Hypothalamus (tissue), 51 donors: ENCODE measurements around the gene ARSB.

Experiments used
- DNase-seq, 51 donors: peaks; one replicate each; lab custom pipeline; 2025; lab: John Stamatoyannopoulos, UW

The ARSB gene

DNA sequence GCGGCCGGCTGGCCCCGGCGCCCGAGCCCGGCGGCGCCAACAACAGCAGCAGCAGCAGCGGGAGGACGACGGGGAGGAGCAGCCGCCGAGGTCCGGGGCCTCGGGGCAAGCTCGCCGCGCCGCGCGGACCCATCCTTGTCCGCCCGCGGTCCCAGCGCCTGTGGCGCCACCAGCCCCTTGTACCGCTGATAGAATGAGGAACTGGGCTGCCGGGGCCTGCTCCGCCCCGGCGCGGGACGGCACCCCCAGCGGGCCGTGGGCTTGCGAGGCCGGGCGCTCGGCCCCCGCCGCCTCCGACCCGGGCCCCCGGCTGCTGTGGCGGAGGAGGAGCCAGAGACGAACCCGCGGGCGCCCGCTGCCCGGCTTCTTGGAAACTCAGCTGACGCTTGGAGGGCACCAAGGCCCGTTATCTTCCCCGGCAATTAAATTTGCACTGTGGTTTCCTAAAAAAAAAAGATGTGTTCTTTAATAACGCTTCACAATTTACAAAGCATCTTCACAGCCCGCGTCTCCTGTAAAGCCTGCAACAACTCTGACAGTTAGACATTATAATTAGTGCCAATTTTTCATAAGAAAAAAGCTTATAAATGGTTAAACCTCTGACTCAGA lies at the start of gene ARSB:
TSS of gene ARSB (minus strand) at position 195 of the 609 bp plus-strand sequence. CDS start at position 133, 62 bp downstream.
- peak in 46 of 51 donors; percentile 10 to 88 (median 63) for DNase-seq

DNA sequence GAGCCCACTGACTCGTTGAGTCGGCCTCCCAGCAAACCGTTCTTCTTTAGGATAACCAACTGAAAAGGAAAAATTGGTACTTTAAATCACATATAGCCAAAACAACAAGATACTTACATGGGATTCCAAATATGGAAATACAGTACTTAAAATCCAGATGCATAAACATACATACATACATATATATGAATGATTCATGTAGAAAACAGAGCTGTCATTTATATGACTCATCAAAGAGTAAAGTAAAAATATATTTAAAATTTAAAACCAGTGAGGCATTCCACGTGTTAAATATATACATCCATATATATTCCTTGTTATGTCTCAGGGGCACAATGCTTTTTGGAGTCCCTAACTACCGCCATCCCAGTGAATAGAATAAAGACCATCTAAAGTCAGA lies 47.7 kb upstream of the ARSB start:
- no peak for DNase-seq

DNA sequence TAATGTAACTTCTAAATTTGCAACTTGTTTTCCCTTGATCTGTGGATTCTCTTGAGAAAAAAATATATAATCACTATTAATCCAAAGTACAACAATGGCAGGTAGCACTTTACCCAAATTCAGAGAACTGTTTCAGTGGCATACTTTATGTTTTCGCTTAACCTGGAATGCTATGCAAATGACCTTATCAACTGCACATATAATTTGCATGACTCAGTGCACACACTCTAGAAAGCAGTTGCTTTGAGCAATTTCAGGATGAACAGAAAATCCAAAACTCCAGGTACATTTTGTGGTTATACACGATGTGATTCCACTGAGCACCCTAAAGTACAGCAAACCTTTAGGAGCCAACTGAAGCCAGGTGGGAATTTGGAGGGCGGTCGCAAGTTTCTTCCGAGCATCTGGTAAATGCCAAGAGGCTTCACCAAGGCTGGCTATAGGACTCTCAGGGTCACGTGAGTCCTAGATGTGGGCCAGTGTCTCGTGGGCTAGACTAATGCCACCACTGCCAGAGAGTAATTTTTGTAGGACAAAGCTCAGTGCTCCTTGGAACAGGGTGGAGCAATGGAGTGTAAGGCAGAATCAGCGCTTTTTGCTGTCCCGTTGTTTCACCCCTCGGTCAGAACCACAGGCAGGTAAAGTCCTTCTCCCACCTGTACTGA lies 47.1 kb upstream of the ARSB start:
- no peak for DNase-seq

DNA sequence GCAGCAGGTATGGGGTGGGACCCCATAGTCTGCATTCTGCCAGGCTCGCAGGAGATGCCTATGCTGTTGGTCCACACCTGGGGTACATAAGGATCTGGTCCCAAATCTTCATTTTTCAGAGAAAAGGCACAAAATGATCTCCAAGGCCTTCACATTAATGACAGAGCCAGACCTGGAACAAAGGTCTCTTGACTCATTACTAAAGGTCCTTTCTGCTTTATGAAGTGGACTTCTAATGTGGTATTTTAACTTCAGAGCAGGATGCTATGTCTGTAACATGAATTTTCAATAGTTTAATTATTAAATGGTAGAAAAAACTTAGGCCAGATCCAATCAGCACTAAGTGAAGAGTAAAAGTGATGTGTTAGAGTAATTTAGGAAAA lies 46.4 kb upstream of the ARSB start:
- no peak for DNase-seq

GRCh38 chr5:79030663-79031484 lies 45.8 kb upstream of the ARSB start:
- no peak for DNase-seq

DNA sequence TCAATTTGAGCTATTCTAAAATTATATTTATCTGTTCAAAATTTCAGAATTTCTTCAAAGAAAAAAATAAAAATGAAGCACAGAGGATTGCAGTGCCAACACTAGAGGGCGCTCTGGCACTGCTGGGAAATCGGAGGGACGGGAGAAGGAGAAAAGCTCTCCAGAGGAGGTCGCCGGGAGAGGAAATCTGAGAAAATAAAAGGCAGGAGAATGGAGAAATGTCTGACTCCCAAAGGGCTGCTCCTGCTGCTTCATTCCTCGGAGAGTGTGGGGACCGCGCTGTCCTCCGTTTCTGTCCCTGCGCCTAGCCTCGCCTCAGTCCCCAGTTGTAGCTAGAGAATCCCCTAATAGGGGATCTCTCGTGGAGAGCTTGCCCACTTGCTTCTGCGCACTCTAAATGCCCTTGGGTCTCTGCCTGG lies 40.0 kb upstream of the ARSB start:
- DNase-seq = peak in 47 of 51 donors; percentile 2 to 75 (median 28)

DNA sequence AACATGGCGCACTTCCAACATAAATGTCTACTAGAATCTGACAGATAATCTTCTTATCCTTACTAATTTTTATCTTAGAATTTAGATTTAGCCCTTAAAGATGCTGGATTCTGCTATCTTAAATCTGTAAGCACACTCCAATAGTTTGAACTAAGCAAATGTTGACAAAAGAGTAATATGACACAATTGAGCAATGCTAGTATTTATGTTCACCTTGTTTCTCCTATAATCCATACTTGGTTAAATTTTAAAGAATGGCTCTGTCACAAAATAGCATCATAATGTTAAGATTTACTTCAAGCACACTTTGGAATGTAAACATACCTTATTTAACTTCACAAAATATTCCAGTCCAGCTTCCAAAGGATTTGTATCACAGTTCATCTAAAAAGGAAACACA lies 38.8 kb upstream of the ARSB start:
- no peak for DNase-seq

DNA sequence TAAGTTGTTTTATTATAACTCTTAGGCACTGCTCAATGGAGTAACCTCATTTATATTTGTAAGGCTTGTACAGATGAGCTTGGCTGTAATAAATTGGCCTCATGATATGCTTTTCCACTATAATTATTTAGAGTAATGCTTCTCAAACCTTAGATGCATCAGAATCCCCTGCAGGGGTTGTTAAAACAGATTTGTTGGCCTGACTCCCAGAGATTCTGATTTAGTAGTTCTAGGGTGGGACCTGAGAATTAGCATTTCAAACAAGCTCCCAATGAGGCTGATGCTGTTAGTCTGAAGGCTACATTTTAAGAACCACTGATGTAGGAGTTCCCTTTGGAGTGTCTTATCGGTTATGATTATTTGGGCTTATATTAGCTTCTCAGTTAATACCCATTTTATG lies 38.2 kb upstream of the ARSB start:
- DNase-seq = no peak

- no peak for DNase-seq
These were observed 37.7 kb upstream of the ARSB start for GRCh38 chr5:79022771-79023170.

DNA sequence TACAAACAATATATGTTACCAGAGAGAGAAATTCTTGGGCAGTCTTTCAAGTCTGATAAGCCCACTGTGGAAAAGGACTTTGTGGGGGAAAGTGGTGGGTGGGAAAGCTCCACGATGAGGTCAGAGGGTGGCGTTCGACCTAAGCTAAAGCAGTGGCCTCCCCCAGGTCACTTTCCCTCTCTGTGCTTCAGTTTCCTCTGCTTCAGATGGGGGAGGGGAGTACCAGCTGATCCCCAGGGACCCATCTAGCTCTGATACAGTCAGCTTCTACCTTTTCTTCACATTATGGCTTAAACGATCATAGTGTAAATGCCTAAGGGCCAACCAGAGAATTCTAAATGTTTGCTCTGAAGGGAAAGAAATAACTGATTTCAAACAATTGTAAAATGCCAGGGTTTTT lies 36.6 kb upstream of the ARSB start:
- DNase-seq = no peak

DNA sequence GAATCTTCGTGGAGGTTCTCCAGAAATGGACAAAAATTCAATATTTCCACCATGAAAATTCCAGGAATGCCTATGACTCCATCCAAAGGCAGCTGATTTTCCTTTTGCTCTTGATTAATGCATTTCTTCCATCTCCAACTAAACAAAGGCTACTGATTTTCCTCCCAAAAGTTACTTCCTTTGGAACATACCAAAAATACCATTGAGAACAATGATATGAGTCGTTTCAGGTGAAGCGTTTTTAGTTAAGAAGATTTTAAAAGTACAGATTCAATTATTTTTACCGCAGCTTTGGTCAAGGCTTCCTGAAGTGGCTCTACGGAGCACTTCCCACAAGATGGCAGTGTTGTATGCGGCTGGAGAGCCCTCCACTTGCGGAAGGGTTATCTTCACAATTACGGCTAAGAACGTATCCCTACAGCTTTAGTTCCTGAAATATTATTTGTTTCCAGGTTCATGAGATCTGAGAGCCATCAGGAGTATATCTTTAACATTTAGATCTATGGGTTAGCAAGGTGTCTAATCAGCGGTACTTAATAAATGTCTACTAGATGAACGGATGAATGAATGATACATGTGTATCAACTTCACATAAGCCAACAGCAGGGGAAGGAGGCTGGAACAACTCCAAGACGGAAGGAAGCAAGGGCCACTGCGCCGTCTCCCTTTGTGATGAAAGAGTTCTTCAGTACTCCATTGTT lies 35.9 kb upstream of the ARSB start:
- peak in 36 of 51 donors; percentile 0 to 67 (median 23) for DNase-seq

GRCh38 chr5:79014631-79015030 lies 29.5 kb upstream of the ARSB start:
- DNase-seq = no peak

GRCh38 chr5:79011869-79012268 lies 26.8 kb upstream of the ARSB start:
- no peak for DNase-seq

DNA sequence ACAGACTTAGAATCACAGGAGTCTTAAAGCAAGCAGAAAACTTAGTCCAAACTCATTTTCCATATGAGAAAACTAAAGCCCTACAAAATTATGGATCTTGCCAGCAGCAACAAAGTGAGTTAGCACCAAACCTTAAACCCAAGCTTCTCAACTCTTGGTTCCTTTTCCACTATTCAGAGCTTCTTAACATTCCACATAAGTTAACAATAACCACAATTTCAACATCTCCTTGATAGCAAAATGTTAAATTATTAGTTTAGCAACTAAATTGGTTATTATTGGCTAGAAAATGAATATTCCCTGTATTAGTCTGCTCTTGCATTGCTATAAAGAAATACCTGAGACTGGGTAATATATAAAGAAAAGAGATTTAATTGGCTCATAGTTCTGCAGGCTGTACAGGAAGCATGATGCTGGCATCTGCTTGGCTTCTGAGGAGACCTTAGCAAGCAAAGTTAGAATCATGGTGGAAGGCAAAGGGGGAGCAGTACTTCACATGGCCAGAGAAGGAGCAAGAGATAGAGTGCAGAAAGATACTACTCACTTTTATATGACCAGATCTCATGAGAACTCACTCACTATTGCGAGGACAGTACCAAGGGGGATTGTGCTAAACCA lies 26.2 kb upstream of the ARSB start:
- DNase-seq = no peak

- DNase-seq = no peak
These were observed 23.3 kb upstream of the ARSB start for GRCh38 chr5:79008362-79008761.

DNA sequence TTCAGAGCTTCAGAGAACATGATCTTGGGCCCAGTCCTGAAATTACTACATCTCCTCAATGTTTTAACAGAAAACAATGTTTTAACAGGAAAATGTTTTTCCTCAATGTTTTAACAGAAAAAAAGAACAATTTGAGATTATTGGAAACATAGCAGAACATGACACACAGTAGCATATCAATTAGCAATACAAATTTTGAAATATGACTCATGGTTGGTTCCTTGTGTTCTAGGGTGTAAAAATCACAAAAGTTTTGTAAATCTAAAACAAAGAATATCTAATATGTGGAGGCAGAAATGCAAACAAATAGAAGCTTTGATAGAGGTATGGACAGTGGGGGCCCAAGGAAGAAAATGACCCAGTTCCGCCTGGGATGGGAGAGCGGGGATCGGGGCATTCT lies 22.8 kb upstream of the ARSB start:
- DNase-seq = no peak

- no peak for DNase-seq
These were observed 21.0 kb upstream of the ARSB start for GRCh38 chr5:79005936-79006631.

DNA sequence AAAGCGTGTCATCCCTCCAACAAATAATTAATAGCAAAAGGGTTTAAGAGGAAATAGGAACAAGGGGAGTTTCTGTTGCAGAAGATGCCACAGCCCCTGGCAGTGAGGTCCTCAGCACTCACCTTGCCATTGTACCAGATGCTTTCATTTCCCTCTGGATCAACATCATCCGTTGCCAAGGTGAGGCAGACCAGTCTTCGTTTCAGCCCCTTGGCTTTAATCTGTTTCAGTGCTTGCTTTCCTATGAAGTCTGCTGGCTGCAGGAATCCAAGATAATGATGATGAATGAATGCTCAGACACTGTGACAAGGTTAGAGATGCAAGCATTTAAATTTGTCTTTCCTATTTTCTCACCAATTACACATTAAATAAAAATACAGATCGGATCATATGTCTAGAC lies 20.0 kb upstream of the ARSB start:
- DNase-seq = no peak

DNA sequence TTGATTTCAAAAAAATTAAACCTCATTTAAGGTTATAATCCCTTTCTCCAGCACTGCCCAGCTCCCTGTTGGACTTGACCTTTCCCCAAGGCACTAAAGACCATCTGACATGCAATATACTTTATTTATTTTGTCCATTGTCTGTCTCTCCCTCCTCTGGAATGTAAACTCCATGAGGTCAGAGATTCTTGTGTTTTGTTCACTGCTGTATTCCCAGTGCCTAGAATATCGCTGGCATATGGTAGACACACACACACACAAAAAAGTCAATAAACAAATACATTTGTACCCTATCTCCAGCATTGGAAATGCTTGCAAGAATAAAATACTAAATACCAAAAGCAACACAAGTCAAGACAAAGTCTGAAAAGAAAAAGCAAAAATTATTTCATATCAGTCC lies 17.3 kb upstream of the ARSB start:
- no peak for DNase-seq

GRCh38 chr5:79001471-79001870 lies 16.4 kb upstream of the ARSB start:
- no peak for DNase-seq
